IPS DF 6.9 (cell line): ENCODE measurements around the gene RAMP2.

Experiments used
- DNase-seq: peaks from one replicate; pipeline ENCODE4 v3.0.0-alpha.2; 2013; ENCODE audit warnings: low read depth, low spot score
- H3K27ac ChIP-seq: one replicate; pipeline ENCODE4 v1.5.1; 2013; ENCODE audit warnings: low read length, control low read depth
- H3K27me3 ChIP-seq: 2 replicates; pipeline ENCODE4 v1.6.1; 2013; ENCODE audit warnings: mild to moderate bottlenecking, low read length; ENCODE audit not compliant: control insufficient read depth, insufficient read depth
- H3K36me3 ChIP-seq: 2 replicates; pipeline ENCODE4 v1.6.1; 2013; ENCODE audit warnings: low read length; ENCODE audit not compliant: control insufficient read depth, insufficient read depth
- H3K4me1 ChIP-seq: 2 replicates; pipeline ENCODE4 v1.6.1; 2013; ENCODE audit warnings: low read length; ENCODE audit not compliant: control insufficient read depth, insufficient read depth
- H3K4me3 ChIP-seq: 2 replicates; pipeline ENCODE4 v1.5.1; 2013; ENCODE audit warnings: mild to moderate bottlenecking, low read length
- H3K9me3 ChIP-seq: 2 replicates; pipeline ENCODE4 v1.6.1; 2013; ENCODE audit warnings: low read length, inconsistent platforms; ENCODE audit not compliant: control insufficient read depth, insufficient read depth
- WGBS: extraction: QIAGEN DNeasy Blood & Tissue Kit; methylation state at CpG from one replicate; pipeline ENCODE4 v1.1.7; 2013; ENCODE audit warnings: mixed read lengths, missing lambda C conversion rate; ENCODE audit not compliant: insufficient read length, insufficient coverage; 5-methylcytosine and 5-hydroxymethylcytosine counted together

The RAMP2 gene

DNA sequence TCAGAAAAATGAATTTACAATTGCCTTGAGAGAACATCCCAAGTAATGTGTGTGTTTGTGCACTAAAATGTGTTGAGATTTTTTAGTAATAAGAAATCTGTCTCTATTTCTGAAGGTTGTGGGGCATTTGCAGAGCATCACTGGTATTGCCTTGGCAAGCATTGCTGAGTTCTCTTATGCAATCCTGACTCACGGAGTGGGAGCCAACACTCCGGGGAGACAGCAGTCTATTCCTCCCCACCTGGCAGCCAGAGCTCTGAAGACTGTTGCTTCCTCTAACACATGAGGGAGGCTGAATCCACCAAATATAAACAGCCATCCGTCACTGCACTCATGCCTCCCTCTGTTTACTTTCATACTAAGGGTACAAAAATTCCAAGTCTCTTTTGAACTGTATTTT lies 48.2 kb downstream of the RAMP2 start:
- Histone ChIP-seq H3K27ac (no peak overlapping the region), H3K27me3 (no peaks in the 10 kb centered on the region), H3K36me3 (peaks cover 3% of the 10 kb centered on the region; the same call in 1 of the 2 replicates), H3K4me3 (no peak overlapping the region), H3K4me1 (no peaks in the 10 kb centered on the region), H3K9me3 (no peaks in the 10 kb centered on the region; the same call in 1 of the 2 replicates)
- DNase-seq, result no peak
- no CpG with 5 or more reads among the region's 3 CpGs for WGBS
